Tibial nerve (tissue), 3 donors: ENCODE results near the gene SEC23IP.

ENCODE experiments used
- CTCF ChIP-seq, 5 experiments: fragments of 200-600 bp in 3 of 5; fragments of 450-650 bp in 2 of 5; sonication (generic) in 3 of 5; IDR thresholded peaks; one replicate each; pipeline ENCODE4 v1.5.1; 2016 to 2019; ENCODE audit warnings: antibody characterized with exemption in 5 of 5, mild to moderate bottlenecking in 3 of 5, moderate library complexity in 2 of 5
- POLR2A ChIP-seq, 2 donors: fragments of 450-650 bp; IDR thresholded peaks; one replicate each; pipeline ENCODE4 v1.6.1; 2017; ENCODE audit warnings: antibody characterized with exemption in 2 of 2, mild to moderate bottlenecking in 2 of 2, moderate library complexity in 2 of 2

GRCh38 chr10:119853574-119853973 is 39.0 kb upstream of the SEC23IP start:
- TF ChIP-seq CTCF (IDR thresholded peaks at IDR 0.05) (no peak), POLR2A (IDR thresholded peaks at IDR 0.05) (no peak)
